Activated CD4-positive, alpha-beta T cell treated with anti-CD3 and anti-CD28 coated beads, Interleukin-2, amount 50 U/mL, for 1 hour (primary cell): ENCODE data around the gene ISCA1.
"Not testable (repeated sequence)": the region's sequence is repeated elsewhere in the genome, so short reads cannot be mapped to it uniquely, and the experiment has no call there.

ENCODE experiments used
- DNase-seq: peaks from one replicate; pipeline ENCODE4 v3.0.0-alpha.2; 2020

Gene ISCA1

DNA sequence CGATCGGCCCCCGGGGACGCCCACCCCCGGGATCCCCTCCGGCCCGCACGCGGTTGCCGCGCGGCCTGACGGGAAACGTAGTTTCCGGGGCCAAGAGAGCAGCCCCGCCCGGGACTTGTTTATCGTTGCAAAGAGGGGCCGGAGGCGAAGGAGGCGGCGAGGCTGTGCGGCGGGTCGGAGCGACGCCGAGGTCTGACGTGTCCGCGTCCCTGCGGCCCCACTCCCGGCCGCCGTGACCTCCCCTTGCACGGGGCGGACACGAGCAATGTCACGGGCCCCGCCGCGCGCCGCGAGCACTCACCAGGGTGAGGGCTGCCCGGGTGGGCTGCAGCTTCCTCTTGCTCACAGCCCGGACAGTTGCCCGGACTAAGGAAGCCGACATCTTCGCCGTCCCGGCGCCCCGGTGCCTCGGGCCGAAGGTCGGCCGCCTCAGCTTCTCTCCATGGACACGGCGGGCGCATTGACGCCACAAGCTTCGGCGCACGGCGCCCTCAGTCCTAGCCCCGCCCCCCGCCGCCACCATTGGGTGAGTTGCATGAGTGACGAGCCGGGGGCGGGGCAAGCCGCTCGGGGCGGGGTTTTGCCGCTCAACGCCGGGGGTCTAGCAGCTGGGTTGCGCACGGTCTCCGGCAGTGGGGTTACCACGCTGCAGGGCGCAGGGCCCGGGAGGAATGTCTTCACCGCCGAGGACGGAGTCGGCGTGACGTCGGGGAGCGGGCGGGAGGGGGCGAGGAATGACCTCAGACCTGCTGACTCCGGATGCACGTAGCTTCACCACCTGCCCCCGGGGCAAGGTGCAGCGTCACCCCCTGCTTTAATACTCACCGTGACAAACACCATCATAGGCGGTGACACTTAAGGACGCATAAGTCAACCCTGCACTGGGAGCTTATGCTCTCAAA, at the start of gene ISCA1:
Gene ISCA1 (minus strand): TSS at position 462 of the 902 bp plus-strand sequence. CDS start 80 bp downstream, at position 382.
- peak; percentile 99 for DNase-seq

DNA sequence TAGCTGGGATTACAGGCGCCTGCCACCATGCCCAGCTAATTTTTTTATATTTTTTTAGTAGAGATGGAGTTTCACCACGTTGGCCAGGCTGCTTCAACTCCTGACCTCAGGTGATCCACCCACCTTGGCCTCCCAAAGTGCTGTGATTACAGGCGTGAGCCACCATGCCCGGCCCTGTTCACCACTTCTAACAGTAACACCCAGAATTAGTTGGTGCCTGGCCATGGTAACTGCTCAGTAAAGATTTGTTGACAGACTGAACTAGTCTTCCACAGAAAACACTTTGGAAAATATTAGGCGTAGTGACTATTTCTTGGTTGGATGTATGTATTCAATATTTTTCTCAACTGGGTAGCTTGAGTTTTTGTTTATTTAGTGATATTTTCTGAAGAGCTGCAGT, 47.8 kb upstream of the ISCA1 start:
- no peak for DNase-seq

DNA sequence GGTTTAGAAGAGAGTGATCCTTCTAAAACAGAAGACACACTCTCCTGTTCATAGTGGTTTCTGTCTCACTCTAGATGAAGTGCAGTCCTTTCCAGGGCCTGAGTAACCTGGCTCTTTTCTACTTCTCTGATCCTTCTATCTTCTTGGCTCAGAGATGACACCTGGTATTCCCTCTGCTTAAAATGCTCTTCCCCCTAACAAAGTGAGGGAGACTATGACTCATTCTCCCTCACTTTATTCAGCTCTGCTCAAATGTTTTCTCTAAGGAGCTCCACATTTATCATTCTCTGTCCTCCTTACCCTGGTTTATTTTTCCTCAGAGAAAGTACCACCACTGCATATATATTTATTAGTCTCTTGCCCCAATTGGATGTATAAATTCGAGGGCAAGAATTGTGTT, 47.3 kb upstream of the ISCA1 start:
- no peak for DNase-seq

DNA sequence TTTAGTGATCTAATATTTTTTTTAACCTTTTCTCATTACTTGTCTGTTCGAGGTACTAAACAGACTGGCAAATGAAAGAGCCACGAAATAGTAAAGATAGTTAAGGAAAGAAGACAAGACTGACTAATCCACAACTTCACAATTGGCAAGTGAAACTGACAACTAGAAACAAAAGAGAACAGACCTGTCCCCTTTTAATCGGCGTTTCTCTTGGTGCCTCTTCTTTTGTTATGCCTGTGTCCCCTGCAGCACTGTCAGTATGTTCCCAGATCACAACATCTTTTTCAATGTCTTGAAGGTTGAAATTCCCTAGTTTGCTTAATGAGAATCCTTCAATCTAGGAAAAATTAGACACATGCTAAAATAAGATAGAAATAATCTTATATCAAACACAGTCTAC, 45.8 kb upstream of the ISCA1 start:
- no peak for DNase-seq

GRCh38 chr9:86326536-86326935, 44.2 kb upstream of the ISCA1 start:
- DNase-seq, result no peak

- no peak for DNase-seq
Measured at GRCh38 chr9:86324901-86325300, 42.6 kb upstream of the ISCA1 start.

DNA sequence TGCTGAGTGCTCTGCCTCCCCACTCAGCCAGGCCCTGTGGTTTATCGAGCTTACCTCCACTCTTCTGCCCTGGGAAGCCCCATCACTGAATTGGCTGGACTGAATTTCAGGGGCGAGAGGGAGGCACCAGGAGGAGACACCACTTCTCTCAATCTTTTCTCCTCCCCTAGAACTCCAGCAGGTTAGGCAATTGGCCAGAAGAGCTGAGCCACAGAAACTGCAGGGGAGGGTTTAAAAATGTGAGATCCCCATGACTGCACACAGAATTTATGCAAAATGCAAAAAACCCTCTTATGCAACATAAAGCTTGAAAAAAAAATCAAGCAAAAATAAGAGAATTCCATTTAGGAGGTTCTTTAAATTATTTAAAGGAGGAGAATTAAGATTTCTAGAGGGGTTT, 42.0 kb upstream of the ISCA1 start:
- no peak for DNase-seq

DNA sequence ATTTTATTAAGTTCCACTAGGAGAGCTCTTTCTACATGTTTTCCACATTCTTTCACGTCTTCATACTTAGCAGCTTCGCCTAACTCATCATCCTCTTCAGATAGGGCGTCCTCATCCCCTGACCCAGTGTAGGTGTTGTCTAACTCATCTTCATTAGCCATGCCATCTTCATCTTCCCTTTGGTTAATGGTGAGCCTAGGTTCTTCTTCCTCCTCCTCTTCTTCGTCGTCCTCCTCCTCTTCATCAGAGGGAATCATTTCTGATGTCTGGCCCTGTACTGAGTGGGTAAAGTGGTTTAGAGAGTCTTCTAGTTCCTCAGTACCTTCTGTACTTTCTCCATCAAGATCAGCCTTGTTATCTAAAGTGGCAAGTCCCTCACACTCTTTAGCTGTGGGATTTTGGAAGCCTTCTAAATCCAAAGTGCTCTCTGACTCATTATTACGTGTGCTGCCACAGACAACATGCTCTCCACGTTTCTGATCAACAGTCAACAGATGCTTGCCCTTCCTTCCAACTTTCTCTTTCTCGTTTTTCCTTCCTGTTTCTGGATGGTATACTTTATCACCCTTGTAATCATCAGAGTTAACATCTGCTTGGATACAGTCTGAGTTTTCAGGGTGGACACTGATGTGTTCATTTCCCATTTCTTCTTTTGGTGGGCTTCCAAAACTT, 40.8 kb upstream of the ISCA1 start:
- no peak for DNase-seq

GRCh38 chr9:86321373-86321772, 39.0 kb upstream of the ISCA1 start:
- no peak for DNase-seq

- no peak for DNase-seq
Measured at GRCh38 chr9:86318187-86318586, 35.8 kb upstream of the ISCA1 start.

GRCh38 chr9:86315078-86315477, 32.7 kb upstream of the ISCA1 start:
- no peak for DNase-seq

DNA sequence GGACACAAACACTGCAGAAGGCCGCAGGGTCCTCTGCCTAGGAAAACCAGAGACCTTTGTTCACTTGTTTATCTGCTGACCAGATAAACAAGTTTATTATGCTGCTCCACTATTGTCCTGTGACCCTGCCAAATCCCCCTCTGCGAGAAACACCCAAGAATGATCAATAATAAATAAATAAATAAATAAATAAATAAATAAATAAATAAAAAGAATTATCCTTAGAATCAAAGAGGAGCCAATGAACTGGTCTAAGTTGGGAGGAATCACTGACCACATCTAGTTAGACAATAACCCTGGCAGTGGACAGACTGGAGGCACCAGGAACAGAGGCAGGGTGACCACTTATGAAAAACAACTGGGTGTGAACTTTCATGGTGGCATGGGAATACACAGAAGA, 30.6 kb upstream of the ISCA1 start:
- DNase-seq, result not testable (repeated sequence)

- DNase-seq, result no peak
Measured at GRCh38 chr9:86308687-86309086, 26.3 kb upstream of the ISCA1 start.

- no peak for DNase-seq
Measured at GRCh38 chr9:86304236-86304730, 21.9 kb upstream of the ISCA1 start.

DNA sequence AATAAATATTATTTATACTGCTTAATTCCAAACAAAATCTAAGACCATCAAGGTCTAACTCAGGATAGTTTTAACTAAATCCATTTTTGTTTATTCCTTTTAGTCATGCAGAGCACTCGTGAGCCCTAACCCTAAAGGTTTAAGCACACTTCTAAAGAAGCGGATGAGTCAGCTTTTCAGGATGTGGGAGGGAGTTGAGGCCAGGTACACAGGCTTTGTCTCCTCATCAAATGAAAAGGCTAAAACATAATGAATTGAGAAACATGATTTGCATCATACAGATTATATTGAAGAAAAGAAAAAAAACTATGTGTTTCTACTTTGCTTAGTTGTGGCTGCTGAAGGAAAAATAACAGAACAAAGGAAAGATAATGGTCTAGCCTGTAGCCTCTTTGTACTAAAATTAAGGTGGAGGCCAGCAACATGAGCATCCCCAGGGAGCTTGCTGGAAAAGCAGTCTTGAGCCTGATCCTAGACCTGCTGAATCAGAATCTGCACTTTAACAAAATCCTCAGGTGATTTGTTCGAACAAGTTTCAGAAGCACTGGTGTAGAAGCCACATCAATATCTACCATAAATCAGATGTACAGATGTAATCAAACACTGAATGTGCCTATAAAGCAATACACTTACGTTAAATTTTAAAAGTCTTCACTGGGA, 21.1 kb upstream of the ISCA1 start:
- DNase-seq, result peak; percentile 17

DNA sequence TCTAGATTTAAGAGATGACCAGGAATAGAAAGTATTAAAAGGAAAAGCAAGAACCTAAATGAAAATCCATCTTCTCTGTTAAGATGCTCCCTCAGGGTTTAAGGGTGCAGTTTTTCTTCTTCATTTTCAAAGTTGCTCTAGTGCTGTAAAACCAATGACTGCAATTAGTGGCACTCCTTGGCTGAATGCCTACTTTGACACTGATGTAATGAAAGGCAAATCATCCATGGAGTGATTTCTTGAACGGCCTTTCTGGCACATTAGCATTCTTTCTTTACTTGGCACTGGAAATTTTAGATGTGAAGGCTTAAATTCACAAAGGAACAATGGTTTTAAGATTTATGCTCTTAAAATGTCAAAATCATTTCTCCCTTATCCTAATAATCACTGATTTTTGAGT, 19.3 kb upstream of the ISCA1 start:
- no peak for DNase-seq

DNA sequence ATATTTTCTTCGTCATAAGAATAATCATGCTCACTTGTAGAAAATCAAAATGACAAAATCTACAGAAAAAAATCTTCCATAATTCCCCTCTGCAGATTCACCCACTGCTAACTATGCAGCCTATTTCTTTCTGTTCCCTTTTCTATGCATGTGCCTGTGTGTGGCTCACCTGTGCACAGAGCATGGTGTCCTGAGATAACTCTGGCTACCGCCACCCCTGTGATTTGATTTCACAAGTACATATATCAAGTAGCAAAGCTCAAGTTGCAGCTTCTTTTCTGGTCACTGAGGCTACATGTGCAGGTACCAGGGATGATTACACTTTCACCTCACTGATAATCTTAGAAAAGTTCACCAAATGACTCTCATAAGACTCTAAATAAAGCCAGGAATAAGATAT, 18.4 kb upstream of the ISCA1 start:
- DNase-seq, result no peak

- DNase-seq, result no peak
Measured at GRCh38 chr9:86298873-86299272, 16.5 kb upstream of the ISCA1 start.

GRCh38 chr9:86290341-86290740, 8.0 kb upstream of the ISCA1 start:
- DNase-seq, result not testable (repeated sequence)

GRCh38 chr9:86288499-86289198, 6.3 kb upstream of the ISCA1 start:
- no peak for DNase-seq

- no peak for DNase-seq
Measured at GRCh38 chr9:86287013-86287412, 4.7 kb upstream of the ISCA1 start.

- no peak for DNase-seq
Measured at GRCh38 chr9:86286278-86286677, 3.9 kb upstream of the ISCA1 start.

GRCh38 chr9:86285261-86285660, 2.9 kb upstream of the ISCA1 start:
- no peak for DNase-seq
